ENCODE data around the gene MYLK. TPM values are rescaled to one million over a fixed set of nuclear protein-coding genes. Genes with fewer than 3 reads are reported as not detected.
"Not testable (repeated sequence)": the region's sequence is repeated elsewhere in the genome, so short reads cannot be mapped to it uniquely, and the experiment has no call there.

Gene MYLK
- total RNA-seq, 1 experiment from 2014 or later = 23.0 TPM

DNA sequence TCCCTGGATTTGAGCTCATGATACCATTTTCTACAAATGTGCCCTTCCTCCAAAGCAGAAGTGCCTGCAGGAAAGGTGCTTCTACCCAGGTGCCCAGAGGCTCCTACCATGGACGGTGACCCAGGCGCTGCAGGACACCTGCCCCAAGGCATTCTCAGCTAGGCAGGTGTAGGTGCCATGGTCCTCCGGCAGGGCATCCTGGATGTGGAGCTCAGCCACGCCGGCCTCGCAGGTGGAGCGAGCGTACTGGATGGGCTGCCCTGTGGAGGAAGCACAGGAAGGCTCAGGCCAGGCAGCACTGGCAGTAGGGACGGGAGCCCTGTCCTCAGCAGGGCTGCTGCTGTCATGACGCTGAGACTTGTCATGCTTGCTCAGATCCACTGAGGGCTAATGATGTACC is 162.1 kb downstream of the MYLK start:
- TF ChIP-seq, protein P1, sequence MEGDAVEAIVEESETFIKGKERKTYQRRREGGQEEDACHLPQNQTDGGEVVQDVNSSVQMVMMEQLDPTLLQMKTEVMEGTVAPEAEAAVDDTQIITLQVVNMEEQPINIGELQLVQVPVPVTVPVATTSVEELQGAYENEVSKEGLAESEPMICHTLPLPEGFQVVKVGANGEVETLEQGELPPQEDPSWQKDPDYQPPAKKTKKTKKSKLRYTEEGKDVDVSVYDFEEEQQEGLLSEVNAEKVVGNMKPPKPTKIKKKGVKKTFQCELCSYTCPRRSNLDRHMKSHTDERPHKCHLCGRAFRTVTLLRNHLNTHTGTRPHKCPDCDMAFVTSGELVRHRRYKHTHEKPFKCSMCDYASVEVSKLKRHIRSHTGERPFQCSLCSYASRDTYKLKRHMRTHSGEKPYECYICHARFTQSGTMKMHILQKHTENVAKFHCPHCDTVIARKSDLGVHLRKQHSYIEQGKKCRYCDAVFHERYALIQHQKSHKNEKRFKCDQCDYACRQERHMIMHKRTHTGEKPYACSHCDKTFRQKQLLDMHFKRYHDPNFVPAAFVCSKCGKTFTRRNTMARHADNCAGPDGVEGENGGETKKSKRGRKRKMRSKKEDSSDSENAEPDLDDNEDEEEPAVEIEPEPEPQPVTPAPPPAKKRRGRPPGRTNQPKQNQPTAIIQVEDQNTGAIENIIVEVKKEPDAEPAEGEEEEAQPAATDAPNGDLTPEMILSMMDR (IDR thresholded peaks at IDR 0.05; ENCODE audit: insufficient read depth in 1 of 2, low read depth in 1 of 2, low read length in 1 of 2, severe bottlenecking in 1 of 2, unreplicated experiment in 1 of 2) = no peak

DNA sequence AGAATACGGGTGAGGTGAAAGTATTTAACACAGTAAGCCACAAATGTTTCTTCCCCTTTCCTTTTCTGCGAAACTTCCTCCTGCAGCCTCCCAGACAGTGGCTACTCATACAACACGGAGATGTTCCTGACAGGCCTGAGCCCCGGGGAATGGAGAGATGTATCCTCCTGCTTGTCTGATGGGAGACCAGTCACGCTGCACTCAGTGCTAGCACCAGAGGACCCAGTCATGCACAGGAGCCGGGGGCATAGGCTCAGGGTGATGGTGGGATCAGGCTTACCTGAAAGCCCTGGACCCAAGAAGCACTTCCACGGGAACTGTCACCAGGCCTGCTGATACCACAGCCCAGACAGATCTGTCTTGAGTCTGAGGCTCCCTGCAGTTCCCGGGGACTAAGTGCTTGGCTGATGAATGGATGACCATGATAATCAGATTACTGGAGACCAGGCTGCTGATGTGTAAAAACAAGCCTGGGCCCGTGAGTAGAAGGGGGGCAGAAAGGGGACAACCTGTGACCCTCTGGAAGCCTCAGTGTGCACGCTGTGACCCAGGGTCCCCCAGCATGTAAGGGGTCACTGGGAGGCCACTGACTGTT is 162.9 kb downstream of the MYLK start:
- H3K27me3 ChIP-seq (replicated peaks; ENCODE audit: control insufficient read depth, insufficient read depth, low read length); DNase-seq; BruUV-seq (replicated peaks); H3K9me3 Mint-ChIP-seq (ENCODE audit: unreplicated experiment); H3K36me3 Mint-ChIP-seq (ENCODE audit: insufficient read depth, unreplicated experiment); POLR2A ChIA-PET; H3K4me1 ChIP-seq; H3K4me3 ChIP-seq (ENCODE audit: low read depth, low read length); intact Hi-C loops (cut with micrococcal nuclease; ENCODE audit: unreplicated experiment); H3K36me3 ChIP-seq (ENCODE audit: control insufficient read depth, insufficient read depth, low read length); H3K4me3 Mint-ChIP-seq (ENCODE audit: unreplicated experiment); H3K9me3 ChIP-seq; H3K27me3 Mint-ChIP-seq (ENCODE audit: insufficient read depth, unreplicated experiment); H3K27ac Mint-ChIP-seq (ENCODE audit: unreplicated experiment); H3K4me1 Mint-ChIP-seq (ENCODE audit: low read depth, unreplicated experiment): not testable (repeated sequence)
- CTCF ChIA-PET = interaction anchor here (1.3 kb wide), 1 partner anchor 69 kb away, joined by 4 read pairs; no protein-coding TSS in a partner anchor

More for the DNA sequence above, 162.1 kb downstream of the MYLK start:
- H3K4me3 ChIP-seq (ENCODE audit: low read depth, low read length) = no peak overlapping the region
- H3K9me3 Mint-ChIP-seq (ENCODE audit: unreplicated experiment) = no peaks in the 10 kb centered on the region
- H3K9me3 ChIP-seq = no peaks in the 10 kb centered on the region
- intact Hi-C loops (cut with micrococcal nuclease; ENCODE audit: unreplicated experiment) = loop anchor here (2.0 kb wide), 1 partner anchor 29 kb away; no protein-coding TSS in a partner anchor
- H3K27me3 ChIP-seq (replicated peaks; ENCODE audit: control insufficient read depth, insufficient read depth, low read length) = no peaks in the 10 kb centered on the region
- no peak overlapping the region for H3K4me3 Mint-ChIP-seq (ENCODE audit: unreplicated experiment)
- H3K36me3 ChIP-seq (ENCODE audit: control insufficient read depth, insufficient read depth, low read length) = no peaks in the 10 kb centered on the region
- ChIA-PET CTCF (interaction anchor here (1.3 kb wide), 1 partner anchor 70 kb away, joined by 4 read pairs; no protein-coding TSS in a partner anchor), POLR2A (no interaction called here)
- H3K27ac Mint-ChIP-seq (ENCODE audit: unreplicated experiment) = no peak overlapping the region
- BruUV-seq (replicated peaks) = no TSS peak
- no peaks in the 10 kb centered on the region for H3K4me1 ChIP-seq
- no peaks in the 10 kb centered on the region for H3K36me3 Mint-ChIP-seq (ENCODE audit: insufficient read depth, unreplicated experiment)
- no peaks in the 10 kb centered on the region for H3K27me3 Mint-ChIP-seq (ENCODE audit: insufficient read depth, unreplicated experiment)
- no peaks in the 10 kb centered on the region for H3K4me1 Mint-ChIP-seq (ENCODE audit: low read depth, unreplicated experiment)
- no peak for DNase-seq

DNA sequence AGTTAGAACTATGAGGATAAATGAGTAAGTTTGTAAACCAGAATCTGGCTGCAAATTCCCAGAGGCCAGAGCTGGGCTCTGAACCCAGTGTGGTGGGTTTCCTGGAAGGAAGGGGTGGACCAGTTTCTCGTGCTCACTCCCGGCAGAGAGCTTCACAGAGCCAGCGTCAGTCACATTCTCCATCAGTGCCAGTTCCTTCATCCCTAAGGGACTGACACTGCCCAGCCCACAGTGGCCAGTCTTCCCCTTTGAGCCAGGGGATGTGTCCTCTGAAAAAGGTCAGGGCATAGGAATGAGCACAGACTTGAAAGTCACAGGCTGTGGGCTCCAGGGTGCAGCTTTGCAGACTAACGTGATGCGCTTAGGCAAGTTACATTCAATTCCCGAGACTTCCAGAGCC is 163.5 kb downstream of the MYLK start:
- no peaks in the 10 kb centered on the region for H3K27me3 ChIP-seq (replicated peaks; ENCODE audit: control insufficient read depth, insufficient read depth, low read length)
- Mint-ChIP-seq H3K27ac (ENCODE audit: unreplicated experiment) (no peak overlapping the region), H3K27me3 (ENCODE audit: insufficient read depth, unreplicated experiment) (no peaks in the 10 kb centered on the region), H3K4me1 (ENCODE audit: low read depth, unreplicated experiment) (no peaks in the 10 kb centered on the region), H3K36me3 (ENCODE audit: insufficient read depth, unreplicated experiment) (no peaks in the 10 kb centered on the region), H3K4me3 (ENCODE audit: unreplicated experiment) (no peak overlapping the region), H3K9me3 (ENCODE audit: unreplicated experiment) (no peaks in the 10 kb centered on the region)
- TF ChIP-seq, protein P1 (IDR thresholded peaks at IDR 0.05; ENCODE audit: insufficient read depth in 1 of 2, low read depth in 1 of 2, low read length in 1 of 2, severe bottlenecking in 1 of 2, unreplicated experiment in 1 of 2) = no peak
- H3K9me3 ChIP-seq = no peaks in the 10 kb centered on the region
- POLR2A ChIA-PET = no interaction called here
- CTCF ChIA-PET = no interaction called here
- no peaks in the 10 kb centered on the region for H3K4me1 ChIP-seq
- DNase-seq = no peak
- no peaks in the 10 kb centered on the region for H3K36me3 ChIP-seq (ENCODE audit: control insufficient read depth, insufficient read depth, low read length)
- intact Hi-C loops (cut with micrococcal nuclease; ENCODE audit: unreplicated experiment) = no loop called here
- no TSS peak for BruUV-seq (replicated peaks)
- no peak overlapping the region for H3K4me3 ChIP-seq (ENCODE audit: low read depth, low read length)

All from Caco-2 (cell line).